GM12873 (cell line): ENCODE measurements around the gene VSNL1.

Experiments used
- CTCF ChIP-seq: IDR thresholded peaks from 2 replicates; pipeline ENCODE4 v1.5.1; 2012; ENCODE audit warnings: low read depth, mild to moderate bottlenecking, moderate library complexity, low read length, control low read depth; ENCODE audit not compliant: insufficient read depth; ENCODE audit errors: missing control alignments

The VSNL1 gene

DNA sequence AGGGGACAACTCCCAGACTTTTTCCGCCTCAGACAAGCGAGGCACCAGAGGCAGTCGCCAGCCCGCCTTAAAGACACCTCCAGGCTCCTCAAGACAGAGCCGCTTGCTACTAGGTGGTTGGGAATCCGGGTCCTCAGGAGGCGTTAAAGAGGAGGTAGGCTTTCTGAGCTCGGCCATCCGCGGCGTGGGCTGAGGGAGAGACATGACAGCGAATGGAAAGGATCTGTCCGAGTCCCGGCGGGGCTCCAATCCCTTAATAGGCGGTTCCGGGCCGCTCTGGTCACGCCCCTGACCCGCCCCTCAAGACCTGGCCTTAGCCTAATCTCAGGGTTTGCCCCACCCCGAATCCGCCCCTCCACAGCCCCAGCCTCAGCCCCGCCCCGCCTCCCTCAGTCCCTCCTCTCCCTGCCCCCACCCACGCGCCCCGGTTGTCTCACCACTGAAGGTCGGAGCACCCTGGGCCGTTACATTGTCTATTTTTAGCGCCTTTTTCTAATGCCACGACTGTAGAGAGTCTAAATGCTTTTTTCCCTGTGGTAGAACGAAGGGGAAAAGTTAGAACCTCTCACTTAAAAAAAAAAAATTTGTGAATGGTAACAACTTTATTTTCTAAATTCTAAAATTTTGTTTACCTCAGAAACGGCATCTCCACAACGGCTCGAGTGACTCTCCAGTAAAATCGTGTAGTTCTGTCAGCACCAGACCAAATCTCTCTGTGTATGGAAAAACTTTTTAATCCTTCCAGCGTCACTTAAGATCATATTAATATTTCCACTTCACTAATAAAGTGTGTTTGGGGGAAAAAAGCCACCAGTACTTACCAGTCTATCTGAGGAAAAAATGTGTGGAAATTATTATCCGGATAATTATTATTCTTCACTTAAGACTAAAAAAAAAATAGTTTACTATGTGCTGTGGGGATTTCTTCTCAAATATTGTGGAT is 22.0 kb upstream of the VSNL1 start, which contains the start of gene RAD51AP2:
Gene RAD51AP2, minus strand, starts transcription at position 229 of the 943 bp plus-strand sequence. Its CDS starts 25 bp downstream, at position 204.
- TF ChIP-seq CTCF: no peak

DNA sequence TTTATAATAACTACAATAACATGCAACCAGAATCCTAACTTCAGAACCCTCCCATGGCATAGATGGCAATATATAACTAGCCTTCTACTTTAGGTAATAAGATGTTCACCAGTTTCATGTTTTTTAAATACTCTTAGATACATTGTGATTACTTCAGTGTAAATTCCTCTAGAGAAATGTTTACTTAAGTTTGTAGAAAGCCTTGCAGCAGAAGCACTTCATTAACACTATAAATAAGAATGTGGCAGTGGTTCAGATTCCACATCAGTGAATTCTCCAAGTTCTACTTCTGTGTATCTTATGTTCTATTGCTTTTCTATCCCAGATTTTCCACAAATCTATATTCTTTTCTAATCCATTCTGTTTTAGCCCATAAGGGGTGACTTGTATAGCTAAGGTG is 21.0 kb upstream of the VSNL1 start:
- no peak for TF ChIP-seq CTCF

DNA sequence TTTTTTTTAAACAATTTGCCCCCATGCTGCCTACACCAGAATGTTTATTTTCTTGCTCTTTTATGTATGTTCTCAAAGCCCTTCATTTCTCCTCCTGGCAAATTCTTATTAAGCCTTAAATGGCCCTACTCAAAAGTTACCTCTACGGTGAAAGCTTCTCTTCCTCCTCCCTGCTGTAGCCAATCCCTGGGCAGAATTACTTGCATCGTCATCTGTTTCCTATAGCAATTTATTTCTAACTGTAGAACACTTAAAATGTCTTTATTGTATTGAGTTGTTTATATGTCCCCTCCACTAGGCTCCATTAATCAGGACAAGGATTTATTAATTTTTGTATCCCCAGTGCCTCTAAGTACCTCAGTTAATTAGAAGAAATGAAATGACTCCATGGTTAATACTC is 19.7 kb upstream of the VSNL1 start:
- TF ChIP-seq CTCF: no peak

GRCh38 chr2:17521621-17522020 is 18.9 kb upstream of the VSNL1 start:
- no peak for TF ChIP-seq CTCF

DNA sequence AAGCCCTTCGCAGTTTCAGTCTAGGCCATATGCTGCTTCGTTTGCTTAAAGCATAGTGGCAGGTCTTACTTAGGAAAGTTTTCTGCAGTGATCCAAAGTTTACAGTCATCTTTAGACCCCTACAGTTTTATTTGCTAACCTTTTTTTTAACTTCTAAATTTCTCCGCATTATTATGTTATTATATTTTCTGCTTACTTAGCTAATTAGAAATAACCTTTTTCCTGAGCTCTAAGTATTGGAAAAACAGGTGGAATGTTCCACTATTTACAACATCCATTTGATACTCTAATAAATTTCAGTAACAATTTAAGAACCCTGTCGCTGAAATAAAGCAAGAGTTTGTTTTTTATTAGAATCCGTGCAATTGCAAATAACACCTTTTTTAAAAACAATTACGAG is 18.2 kb upstream of the VSNL1 start:
- no peak for TF ChIP-seq CTCF

- TF ChIP-seq CTCF: no peak
These were observed 10.7 kb upstream of the VSNL1 start for GRCh38 chr2:17529771-17530170.

DNA sequence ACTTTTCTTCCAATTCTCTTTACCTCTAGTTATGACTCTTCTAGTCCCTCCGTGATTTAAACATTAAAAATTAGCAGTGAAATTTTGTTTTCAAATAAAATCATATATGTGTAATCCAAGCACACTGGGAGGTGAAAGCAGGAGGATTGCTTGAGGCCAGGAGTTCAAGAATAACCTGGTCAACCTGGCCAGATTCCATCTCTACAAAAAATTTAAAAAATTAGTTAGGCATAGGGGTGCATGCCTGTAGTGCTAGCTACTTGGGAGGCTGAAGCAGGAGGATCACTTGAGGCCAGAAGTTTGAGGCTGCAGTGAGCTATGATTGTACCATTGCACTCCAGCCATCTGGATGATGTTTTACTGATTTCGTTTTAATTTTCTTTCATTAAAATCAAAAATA is 7.0 kb upstream of the VSNL1 start:
- TF ChIP-seq CTCF: no peak
